HepG2 (cell line): ENCODE measurements around the gene NGFR.

Source experiments
- ZNF180 ChIP-seq: sonication (generic); formaldehyde crosslinking; IDR thresholded peaks from 2 replicates; pipeline ENCODE4 v1.4.0; 2020; ENCODE audit warnings: low read depth, missing genetic modification reagents, borderline replicate concordance
- ZNF251 ChIP-seq: sonication (generic); formaldehyde crosslinking; IDR thresholded peaks from 2 replicates; pipeline ENCODE4 v1.9.0; 2021; ENCODE audit warnings: mild to moderate bottlenecking, missing genetic modification reagents
- TF ChIP-seq, protein P1 (sequence below): sonication (generic); formaldehyde crosslinking; IDR thresholded peaks from 2 replicates; pipeline ENCODE4 v1.4.0; 2020; ENCODE audit warnings: missing genetic modification reagents, borderline replicate concordance
- TF ChIP-seq, protein P2 (sequence below): sonication (generic); formaldehyde crosslinking; IDR thresholded peaks from 2 replicates; pipeline ENCODE4 v1.8.1; 2023; ENCODE audit warnings: mild to moderate bottlenecking, missing genetic modification reagents, borderline replicate concordance
- TF ChIP-seq, protein P3 (sequence below): sonication (generic); formaldehyde crosslinking; IDR thresholded peaks from 2 replicates; pipeline ENCODE4 v1.5.0; 2020; ENCODE audit warnings: missing genetic modification reagents

DNA sequence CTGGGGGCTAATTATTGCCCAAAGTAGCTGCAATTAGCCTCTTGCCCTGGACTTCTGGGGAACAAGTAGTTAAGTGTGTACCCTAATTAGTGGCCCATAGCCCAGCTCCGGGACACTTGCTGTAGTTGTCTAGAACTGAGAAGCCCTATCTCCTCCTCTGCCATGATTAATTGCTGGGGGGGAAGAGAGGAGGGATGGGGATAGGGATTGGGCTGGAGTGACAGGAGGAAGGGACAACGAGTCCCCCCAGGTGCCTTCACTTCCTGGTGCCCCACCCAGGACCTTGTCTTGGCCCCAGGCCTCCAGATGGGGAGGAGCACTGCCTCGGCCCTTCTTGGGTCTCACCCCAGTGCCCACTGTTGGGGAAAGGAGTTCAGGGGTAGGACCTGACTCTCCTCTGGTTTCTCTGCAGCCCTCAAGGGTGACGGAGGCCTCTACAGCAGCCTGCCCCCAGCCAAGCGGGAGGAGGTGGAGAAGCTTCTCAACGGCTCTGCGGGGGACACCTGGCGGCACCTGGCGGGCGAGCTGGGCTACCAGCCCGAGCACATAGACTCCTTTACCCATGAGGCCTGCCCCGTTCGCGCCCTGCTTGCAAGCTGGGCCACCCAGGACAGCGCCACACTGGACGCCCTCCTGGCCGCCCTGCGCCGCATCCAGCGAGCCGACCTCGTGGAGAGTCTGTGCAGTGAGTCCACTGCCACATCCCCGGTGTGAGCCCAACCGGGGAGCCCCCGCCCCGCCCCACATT lies 17.4 kb downstream of the NGFR start:
- TF ChIP-seq, protein P1, sequence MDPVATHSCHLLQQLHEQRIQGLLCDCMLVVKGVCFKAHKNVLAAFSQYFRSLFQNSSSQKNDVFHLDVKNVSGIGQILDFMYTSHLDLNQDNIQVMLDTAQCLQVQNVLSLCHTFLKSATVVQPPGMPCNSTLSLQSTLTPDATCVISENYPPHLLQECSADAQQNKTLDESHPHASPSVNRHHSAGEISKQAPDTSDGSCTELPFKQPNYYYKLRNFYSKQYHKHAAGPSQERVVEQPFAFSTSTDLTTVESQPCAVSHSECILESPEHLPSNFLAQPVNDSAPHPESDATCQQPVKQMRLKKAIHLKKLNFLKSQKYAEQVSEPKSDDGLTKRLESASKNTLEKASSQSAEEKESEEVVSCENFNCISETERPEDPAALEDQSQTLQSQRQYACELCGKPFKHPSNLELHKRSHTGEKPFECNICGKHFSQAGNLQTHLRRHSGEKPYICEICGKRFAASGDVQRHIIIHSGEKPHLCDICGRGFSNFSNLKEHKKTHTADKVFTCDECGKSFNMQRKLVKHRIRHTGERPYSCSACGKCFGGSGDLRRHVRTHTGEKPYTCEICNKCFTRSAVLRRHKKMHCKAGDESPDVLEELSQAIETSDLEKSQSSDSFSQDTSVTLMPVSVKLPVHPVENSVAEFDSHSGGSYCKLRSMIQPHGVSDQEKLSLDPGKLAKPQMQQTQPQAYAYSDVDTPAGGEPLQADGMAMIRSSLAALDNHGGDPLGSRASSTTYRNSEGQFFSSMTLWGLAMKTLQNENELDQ (CRISPR knock-in tag): no peak
- TF ChIP-seq ZNF251 (CRISPR knock-in tag) (no peak), ZNF180 (no peak)
- TF ChIP-seq, protein P2, sequence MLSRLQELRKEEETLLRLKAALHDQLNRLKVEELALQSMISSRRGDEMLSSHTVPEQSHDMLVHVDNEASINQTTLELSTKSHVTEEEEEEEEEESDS (CRISPR knock-in tag): no peak
- TF ChIP-seq, protein P3, sequence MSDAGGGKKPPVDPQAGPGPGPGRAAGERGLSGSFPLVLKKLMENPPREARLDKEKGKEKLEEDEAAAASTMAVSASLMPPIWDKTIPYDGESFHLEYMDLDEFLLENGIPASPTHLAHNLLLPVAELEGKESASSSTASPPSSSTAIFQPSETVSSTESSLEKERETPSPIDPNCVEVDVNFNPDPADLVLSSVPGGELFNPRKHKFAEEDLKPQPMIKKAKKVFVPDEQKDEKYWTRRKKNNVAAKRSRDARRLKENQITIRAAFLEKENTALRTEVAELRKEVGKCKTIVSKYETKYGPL: no peak
